GM15510 (cell line): ENCODE results near the gene CLEC1A.

Source experiments
- POLR2A ChIP-seq: IDR thresholded peaks from 3 replicates; pipeline ENCODE4 v1.6.1; 2011; ENCODE audit warnings: borderline replicate concordance; ENCODE audit not compliant: insufficient read length; ENCODE audit errors: extremely low read depth

Gene CLEC1A

GRCh38 chr12:10082117-10082874 lies 16.5 kb downstream of the CLEC1A start:
- TF ChIP-seq POLR2A = no peak

GRCh38 chr12:10075451-10075850 lies 23.3 kb downstream of the CLEC1A start:
- no peak for TF ChIP-seq POLR2A

GRCh38 chr12:10073261-10073660 lies 25.5 kb downstream of the CLEC1A start:
- TF ChIP-seq POLR2A = no peak

- TF ChIP-seq POLR2A = no peak
Measured at GRCh38 chr12:10072131-10072530, 26.7 kb downstream of the CLEC1A start.

GRCh38 chr12:10070380-10070779 lies 28.4 kb downstream of the CLEC1A start:
- TF ChIP-seq POLR2A = no peak

GRCh38 chr12:10069976-10070375 lies 28.8 kb downstream of the CLEC1A start:
- TF ChIP-seq POLR2A = no peak

- no peak for TF ChIP-seq POLR2A
Measured at GRCh38 chr12:10069099-10069498, 29.7 kb downstream of the CLEC1A start.

- TF ChIP-seq POLR2A = no peak
Measured at GRCh38 chr12:10068644-10069043, 30.1 kb downstream of the CLEC1A start.

- no peak for TF ChIP-seq POLR2A
Measured at GRCh38 chr12:10067942-10068341, 30.8 kb downstream of the CLEC1A start.

- TF ChIP-seq POLR2A = no peak
Measured at GRCh38 chr12:10067264-10067663, 31.5 kb downstream of the CLEC1A start.

- no peak for TF ChIP-seq POLR2A
Measured at GRCh38 chr12:10065241-10065640, 33.5 kb downstream of the CLEC1A start.

GRCh38 chr12:10058387-10058786 lies 40.4 kb downstream of the CLEC1A start:
- TF ChIP-seq POLR2A = no peak

- TF ChIP-seq POLR2A = no peak
Measured at GRCh38 chr12:10052193-10052913, 46.4 kb downstream of the CLEC1A start.

GRCh38 chr12:10048526-10048925 lies 50.3 kb downstream of the CLEC1A start:
- TF ChIP-seq POLR2A = no peak

GRCh38 chr12:10042167-10042566 lies 56.6 kb downstream of the CLEC1A start:
- TF ChIP-seq POLR2A = no peak
